Measurements from ENCODE around the gene STAC2. TPM values are rescaled to one million over a fixed set of nuclear protein-coding genes. Genes with fewer than 3 reads are reported as not detected.

The STAC2 gene
- total and polyA plus RNA-seq, 9 of the 15 experiments (the other 6 are each of a cell fraction or from before 2014, with no cell fraction given), result not detected

DNA sequence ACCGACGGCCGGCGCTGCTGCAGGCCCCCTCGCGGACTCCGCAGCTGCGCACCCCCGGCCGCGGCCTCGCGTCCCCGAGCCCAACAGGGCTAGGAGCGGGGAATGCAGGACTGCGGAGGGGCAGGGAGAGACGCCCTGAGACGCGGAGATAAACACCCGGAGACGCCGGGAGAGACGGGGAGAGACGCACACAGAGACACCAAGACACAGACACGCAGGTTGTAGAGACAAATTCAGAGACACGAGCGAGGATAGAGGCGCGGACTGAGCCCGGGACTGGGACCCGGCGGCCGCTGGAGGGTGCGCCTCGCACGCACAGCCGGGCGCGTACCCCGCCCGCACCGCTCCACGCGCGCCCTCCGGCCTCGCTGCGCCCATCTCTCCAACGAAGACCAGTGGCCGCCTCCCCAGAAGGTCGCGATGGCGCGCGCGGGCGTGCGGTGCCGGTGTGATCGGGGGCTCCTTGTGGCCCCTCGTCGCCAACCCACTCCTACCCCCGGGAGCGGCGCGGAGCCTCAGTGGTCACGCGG is 902 bp downstream of the STAC2 start:
- no peak overlapping the region for H2AFZ ChIP-seq (ENCODE audit: low read depth, low read length)
- FAIRE-seq, result no peak
- no peaks in the 10 kb centered on the region for H3K9me3 ChIP-seq (replicated peaks; ENCODE audit: control insufficient read depth, insufficient read depth, low read depth, low read length)
- in situ Hi-C loops (cut with MboI), result no loop called here
- H3K27ac ChIP-seq (ENCODE audit: extremely low read depth, low read depth, low read length), result no peak overlapping the region
- no peak overlapping the region for H3K9ac ChIP-seq (ENCODE audit: insufficient read depth in 1 of 2, low read depth in 2 of 2, low read length in 2 of 2)
- ChIA-PET POLR2A (no interaction called here), CTCF (ENCODE audit: low intra/inter-chr PET ratio) (no interaction called here)
- H4K20me1 ChIP-seq (replicated peaks; ENCODE audit: control insufficient read depth, insufficient read depth, low read length), result no peaks in the 10 kb centered on the region
- H3K36me3 ChIP-seq (ENCODE audit: control insufficient read depth, insufficient read depth, low read length), result no peaks in the 10 kb centered on the region
- no peak overlapping the region for H3K4me2 ChIP-seq (ENCODE audit: insufficient read depth, low read length)
- BruUV-seq (replicated peaks), result no TSS peak
- intact Hi-C loops (cut with micrococcal nuclease), result no loop called here
- no peaks in the 10 kb centered on the region for H3K9me1 ChIP-seq (ENCODE audit: control insufficient read depth, insufficient read depth, low read length)
- 0 out of 3 replicates have a peak, but pooled peaks have one; percentile 13 for ATAC-seq
- H3K27me3 ChIP-seq (ENCODE audit: control insufficient read depth in 2 of 2, insufficient read depth in 2 of 2, low read length in 2 of 2), result peaks cover 6 to 38% of the 10 kb centered on the region in 2 experiments; a peak in 4 of 5 replicates
- H3K4me3 ChIP-seq, result no peak overlapping the region
- 16% methylated on average over 30 of the region's 68 CpGs for WGBS (ENCODE audit: insufficient coverage, low coverage, missing lambda C conversion rate)
- no peak for DNase-seq (ENCODE audit: extremely low read depth in 1 of 4, low spot score in 3 of 4)
- peaks cover 2 to 29% of the 10 kb centered on the region in 2 experiments; a peak in 3 of 5 replicates for H3K4me1 ChIP-seq (replicated peaks in 1 of 2; ENCODE audit: control insufficient read depth in 2 of 2, insufficient read depth in 2 of 2, low read length in 2 of 2)
- TF ChIP-seq ZNF609 (CRISPR knock-in tag; IDR thresholded peaks at IDR 0.05; ENCODE audit: borderline replicate concordance), result no peak
- no peak for TF ChIP-seq ZNF124 (CRISPR knock-in tag; IDR thresholded peaks at IDR 0.05)
- 0 out of 6 replicates have a peak, but pooled peaks of 1 of the 3 experiments have one; percentile 3 for TF ChIP-seq CTCF (IDR thresholded peaks at IDR 0.05 in 2 of 3, conservative IDR thresholded peaks at IDR 0.05 in 1 of 3; ENCODE audit: insufficient read depth in 2 of 3, low read depth in 1 of 3, low read length in 3 of 3)
- TF ChIP-seq PCBP1 (IDR thresholded peaks at IDR 0.05; ENCODE audit: low read depth, low read length, poor library complexity, severe bottlenecking), result peak; percentile 7
- no peak for TF ChIP-seq NFXL1 (CRISPR knock-in tag; IDR thresholded peaks at IDR 0.05)
- H3K79me2 ChIP-seq (ENCODE audit: control insufficient read depth, insufficient read depth, low read length), result no peaks in the 10 kb centered on the region

Data from K562 (cell line).